Spinal cord (tissue), 10 donors: Measurements from ENCODE around the gene ZNF862. TPM values are rescaled to one million over a fixed set of nuclear protein-coding genes. Genes with fewer than 3 reads are reported as not detected.
"Not testable (repeated sequence)": the region's sequence is repeated elsewhere in the genome, so short reads cannot be mapped to it uniquely, and the experiment has no call there.

Source experiments
- DNase-seq, 6 donors: peaks; one replicate each; pipeline versions ENCODE4 v3.0.0 to v3.0.0-alpha.2; 2013 to 2015; ENCODE audit warnings: low spot score in 6 of 6, low read depth in 4 of 6
- H3K27ac ChIP-seq: one replicate; pipeline ENCODE4 v1.5.1; 2013; ENCODE audit warnings: low read depth, low read length, control low read depth
- H3K27me3 ChIP-seq: one replicate; pipeline ENCODE4 v1.6.1; 2013; ENCODE audit warnings: low read length; ENCODE audit not compliant: control insufficient read depth, insufficient read depth
- H3K36me3 ChIP-seq: one replicate; pipeline ENCODE4 v1.6.1; 2013; ENCODE audit warnings: low read length; ENCODE audit not compliant: control insufficient read depth, insufficient read depth
- H3K4me1 ChIP-seq: one replicate; pipeline ENCODE4 v1.6.1; 2013; ENCODE audit warnings: low read length; ENCODE audit not compliant: control insufficient read depth, insufficient read depth
- H3K4me3 ChIP-seq: one replicate; pipeline ENCODE4 v1.5.1; 2013; ENCODE audit warnings: low read depth, low read length, control low read depth
- H3K9me3 ChIP-seq: one replicate; pipeline ENCODE4 v1.6.1; 2013; ENCODE audit warnings: low read length; ENCODE audit not compliant: control insufficient read depth, insufficient read depth
- WGBS: methylation state at CpG from one replicate; pipeline ENCODE4 v1.1.5; 2013; ENCODE audit warnings: missing lambda C conversion rate; ENCODE audit not compliant: insufficient coverage; 5-methylcytosine and 5-hydroxymethylcytosine counted together
- polyA plus RNA-seq, 2 donors: library from polyadenylated mRNA; unstranded; fragments of 120-200 nt; gene quantifications; one replicate each; pipeline ENCODE4 v1.2.1, GENCODE V29; 2013; ENCODE audit not compliant: insufficient read length in 2 of 2
- total RNA-seq, 2 donors: library from RNA; depleted of rRNA in 1 of 2; stranded (reverse); fragments of 120-200 nt in 1 of 2; fragments of >200 nt in 1 of 2; gene quantifications; one replicate each; pipeline versions ENCODE4 v1.2.3 to v1.2.4, GENCODE V29; 2013 to 2014
- donor health status: healthy.

Gene ZNF862
- total and polyA plus RNA-seq, 4 donors, result 10.3 to 27.9 (median 22.2) TPM

DNA sequence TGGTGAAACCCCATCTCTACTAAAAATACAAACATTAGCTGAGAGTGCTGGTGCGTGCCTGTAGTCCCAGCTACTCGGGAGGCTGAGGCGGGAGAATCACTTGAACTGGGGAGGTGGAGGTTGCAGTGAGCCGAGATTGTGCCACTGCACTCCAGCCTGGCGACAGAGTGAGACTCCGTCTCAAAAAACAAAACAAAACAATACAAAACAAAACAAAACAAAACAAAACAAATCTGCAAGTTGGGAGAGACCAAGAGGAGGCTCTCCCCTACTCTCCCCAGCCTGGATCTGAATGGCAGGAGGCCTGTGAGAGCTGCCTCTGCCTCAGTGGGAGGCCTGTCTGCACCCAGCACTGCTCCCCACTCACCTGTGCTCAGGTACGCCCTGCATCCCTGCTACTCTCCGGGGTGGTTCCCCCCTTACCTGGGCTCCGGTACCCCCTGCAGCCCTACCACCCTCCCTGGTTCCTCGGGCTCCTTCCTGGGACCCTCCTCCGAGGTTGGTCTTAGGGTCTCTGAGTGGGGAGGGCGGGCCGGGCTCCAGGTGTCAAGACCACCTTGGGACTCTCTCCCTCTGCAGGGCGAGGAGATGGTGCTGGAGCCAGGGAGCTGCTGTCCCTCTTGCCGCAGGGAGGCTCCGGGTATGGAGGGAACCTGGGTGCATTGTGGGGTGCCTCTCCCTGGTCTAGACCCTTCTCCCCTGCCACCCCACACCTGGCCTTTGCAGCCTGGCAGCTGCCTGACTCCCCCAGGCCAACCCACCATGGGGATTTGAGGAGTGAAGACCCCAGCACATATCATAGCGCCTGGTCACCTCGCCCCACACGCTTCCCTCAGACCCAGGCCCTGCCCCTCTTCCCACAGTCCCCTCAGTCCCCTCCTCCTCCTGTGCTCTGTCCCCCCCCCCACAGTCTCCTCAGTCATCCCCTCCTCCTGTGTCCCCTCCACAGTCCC is 9.5 kb upstream of the ZNF862 start:
- Histone ChIP-seq H3K4me3 (no peak overlapping the region), H3K27me3 (no peaks in the 10 kb centered on the region), H3K9me3 (no peaks in the 10 kb centered on the region), H3K36me3 (peaks cover 29% of the 10 kb centered on the region), H3K4me1 (no peaks in the 10 kb centered on the region), H3K27ac (no peak overlapping the region)
- 81% methylated on average over 9 of the region's 19 CpGs for WGBS
- no peak for DNase-seq

GRCh38 chr7:149830527-149830926 is 7.6 kb upstream of the ZNF862 start:
- 22% methylated on average over 1 of the region's 1 CpG for WGBS
- not testable (repeated sequence) for H3K27me3 ChIP-seq, H3K4me1 ChIP-seq, DNase-seq, H3K27ac ChIP-seq, H3K4me3 ChIP-seq, H3K9me3 ChIP-seq
- peaks cover 16% of the 10 kb centered on the region for H3K36me3 ChIP-seq

- H3K4me3 ChIP-seq, result no peak overlapping the region
- H3K4me1 ChIP-seq, result no peaks in the 10 kb centered on the region
- no peak for DNase-seq
- peaks cover 9% of the 10 kb centered on the region for H3K36me3 ChIP-seq
- H3K27me3 ChIP-seq, result no peaks in the 10 kb centered on the region
- no peaks in the 10 kb centered on the region for H3K9me3 ChIP-seq
- no peak overlapping the region for H3K27ac ChIP-seq
- WGBS, result 38% methylated on average over 11 of the region's 11 CpGs
These were observed 7.0 kb upstream of the ZNF862 start for GRCh38 chr7:149830997-149831740.

GRCh38 chr7:149831741-149832219 is 6.4 kb upstream of the ZNF862 start:
- Histone ChIP-seq H3K9me3 (no peaks in the 10 kb centered on the region), H3K27ac (no peak overlapping the region), H3K27me3 (no peaks in the 10 kb centered on the region), H3K4me3 (no peak overlapping the region), H3K4me1 (no peaks in the 10 kb centered on the region), H3K36me3 (peaks cover 4% of the 10 kb centered on the region)
- 38% methylated on average over 3 of the region's 9 CpGs for WGBS
- DNase-seq, result no peak

DNA sequence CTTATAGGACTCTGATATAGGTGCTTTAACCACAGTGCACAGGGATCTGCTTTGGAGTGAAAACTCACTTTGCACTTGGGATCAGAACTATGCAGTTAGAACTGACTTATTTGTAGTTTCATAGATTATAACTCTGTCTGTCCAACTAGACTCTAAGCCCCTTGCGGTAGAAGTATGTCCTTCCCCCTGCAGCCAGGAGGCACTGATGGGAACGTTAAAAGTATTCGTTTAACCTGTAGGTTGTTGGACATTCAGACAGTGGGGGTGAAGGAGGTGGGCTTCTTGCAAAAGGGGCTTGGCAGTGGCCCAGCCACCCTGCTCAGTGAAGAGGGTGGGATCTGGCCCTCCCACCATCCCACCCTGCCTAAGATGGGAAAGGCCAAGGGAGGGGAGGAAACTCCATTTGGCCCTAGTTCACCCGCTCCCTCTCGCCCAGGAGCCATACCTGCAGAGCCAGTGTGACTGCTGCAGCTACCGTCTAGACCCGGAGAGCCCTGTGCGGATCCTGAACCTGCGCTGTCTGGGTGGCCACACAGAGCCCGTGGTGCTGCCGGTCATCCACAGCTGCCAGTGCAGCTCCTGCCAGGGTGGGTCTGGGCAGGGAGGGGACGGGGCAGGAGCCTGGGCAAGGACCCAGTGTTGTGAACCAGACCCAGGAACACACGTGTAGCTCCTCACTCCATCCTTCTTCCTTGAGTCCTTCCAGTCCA is 5.7 kb upstream of the ZNF862 start:
- DNase-seq, result no peak
- Histone ChIP-seq H3K4me3 (no peak overlapping the region), H3K4me1 (peaks cover under 1% of the 10 kb centered on the region), H3K9me3 (no peaks in the 10 kb centered on the region), H3K36me3 (peaks cover 4% of the 10 kb centered on the region), H3K27me3 (no peaks in the 10 kb centered on the region), H3K27ac (no peak overlapping the region)
- WGBS, result 78% methylated on average over 10 of the region's 13 CpGs

- no peak for DNase-seq
- no peaks in the 10 kb centered on the region for H3K36me3 ChIP-seq
- H3K27ac ChIP-seq, result no peak overlapping the region
- no peaks in the 10 kb centered on the region for H3K27me3 ChIP-seq
- WGBS, result 91% methylated on average over 12 of the region's 12 CpGs
- H3K4me3 ChIP-seq, result no peak overlapping the region
- peaks cover 7% of the 10 kb centered on the region for H3K4me1 ChIP-seq
- no peaks in the 10 kb centered on the region for H3K9me3 ChIP-seq
These were observed 4.6 kb upstream of the ZNF862 start for GRCh38 chr7:149833495-149834130.

- no peak for DNase-seq
- WGBS, result 84% methylated on average over 8 of the region's 8 CpGs
- no peak overlapping the region for H3K27ac ChIP-seq
- H3K27me3 ChIP-seq, result no peaks in the 10 kb centered on the region
- no peak overlapping the region for H3K4me3 ChIP-seq
- no peaks in the 10 kb centered on the region for H3K36me3 ChIP-seq
- no peaks in the 10 kb centered on the region for H3K9me3 ChIP-seq
- H3K4me1 ChIP-seq, result peaks cover 12% of the 10 kb centered on the region
These were observed 3.6 kb upstream of the ZNF862 start for GRCh38 chr7:149834601-149835000.

DNA sequence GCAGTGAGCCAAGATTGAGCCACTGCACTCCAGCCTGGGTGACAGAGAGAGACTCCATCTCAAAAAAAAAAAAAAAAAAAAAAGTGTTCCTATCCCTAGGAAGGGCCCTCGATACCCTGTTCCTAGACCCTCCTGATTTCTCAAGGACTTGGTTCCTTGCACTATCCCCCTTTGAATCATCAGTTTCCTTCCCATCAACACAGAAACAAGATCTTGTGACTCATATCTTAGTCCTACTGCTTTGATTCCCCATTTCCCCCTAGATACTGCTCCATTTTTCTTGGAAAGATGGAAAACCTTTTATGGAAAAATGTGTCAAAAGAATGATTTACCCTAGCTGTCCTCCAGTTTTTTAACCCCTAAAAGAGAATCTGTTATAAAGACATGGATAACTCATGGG is 1.7 kb upstream of the ZNF862 start:
- no peaks in the 10 kb centered on the region for H3K27me3 ChIP-seq
- no peak overlapping the region for H3K4me3 ChIP-seq
- WGBS, result 100% methylated on average over 1 of the region's 1 CpG
- no peak overlapping the region for H3K27ac ChIP-seq
- no peaks in the 10 kb centered on the region for H3K9me3 ChIP-seq
- H3K4me1 ChIP-seq, result peaks cover 12% of the 10 kb centered on the region
- no peak for DNase-seq
- no peaks in the 10 kb centered on the region for H3K36me3 ChIP-seq
